Measurements from ENCODE around the gene MACF1. TPM values are rescaled to one million over a fixed set of nuclear protein-coding genes. Genes with fewer than 3 reads are reported as not detected.

Gene MACF1
- total RNA-seq, 1 experiment from 2014 or later = 190 TPM

DNA sequence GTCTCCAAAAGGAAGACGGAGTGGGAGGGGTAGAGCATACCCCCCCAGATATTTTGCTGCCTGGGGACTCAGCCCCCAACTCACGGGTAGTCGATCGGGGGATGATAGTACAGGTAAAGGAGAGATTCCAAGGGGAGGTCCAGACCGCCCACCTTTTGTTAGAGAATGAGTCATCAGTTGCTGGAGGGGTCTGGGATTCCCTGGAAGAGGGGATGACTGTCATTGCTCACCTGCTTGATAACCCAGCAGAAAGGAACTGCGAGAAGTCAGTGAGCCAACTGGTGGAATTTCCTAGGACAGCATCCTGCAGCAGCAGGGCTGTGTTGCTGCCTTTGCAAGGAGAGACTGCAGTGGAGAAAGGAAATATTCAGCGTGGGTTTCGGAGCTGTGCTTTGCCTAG lies 64.4 kb downstream of the MACF1 start:
- Histone ChIP-seq H4K91ac (ENCODE audit: insufficient read length, low read depth, low read length) (peak overlapping the region; percentile 25), H3K14ac (ENCODE audit: insufficient read depth, low read length) (peak overlapping the region; percentile 30; the same call in 1 of the 2 replicates), H2BK15ac (ENCODE audit: low read depth, low read length) (no peak overlapping the region), H3K27me3 (ENCODE audit: insufficient read depth, low read length) (no peaks in the 10 kb centered on the region), H3K4me2 (ENCODE audit: insufficient read depth, insufficient read length, low read length) (peak overlapping the region; percentile 53), H2AK5ac (ENCODE audit: insufficient read length, low read length) (no peak overlapping the region), H4K8ac (replicated peaks; ENCODE audit: insufficient read length, low read depth, low read length) (no peak overlapping the region), H4K20me1 (ENCODE audit: control insufficient read depth, insufficient read depth, insufficient read length) (no peaks in the 10 kb centered on the region), H3K23ac (ENCODE audit: insufficient read length, low read depth, low read length) (no peak overlapping the region), H2BK20ac (ENCODE audit: low read depth, low read length, poor library complexity, severe bottlenecking) (no peak overlapping the region), H3K79me1 (ENCODE audit: insufficient read depth, low read depth, low read length, poor library complexity, severe bottlenecking) (peaks cover 4% of the 10 kb centered on the region), H2AFZ (ENCODE audit: low read length) (no peak overlapping the region), H3K23me2 (ENCODE audit: insufficient read length, low read depth, low read length, poor library complexity, severe bottlenecking) (peaks cover 7% of the 10 kb centered on the region), H3K9me3 (ENCODE audit: control insufficient read depth, low read depth, low read length) (no peaks in the 10 kb centered on the region), H3K79me2 (ENCODE audit: insufficient read depth, low read length) (peaks cover 14% of the 10 kb centered on the region; the same call in 1 of the 2 replicates), H3K27ac (ENCODE audit: insufficient read length, low read depth, low read length) (peak overlapping the region; percentile 78), H3K4me1 (ENCODE audit: insufficient read depth, low read length) (peaks cover 7% of the 10 kb centered on the region; the same call in 1 of the 2 replicates), H3K4ac (ENCODE audit: low read depth, low read length) (peak overlapping the region; percentile 26; the same call in 1 of the 2 replicates), H3K9ac (ENCODE audit: extremely low read depth, insufficient read length, low read length) (no peak overlapping the region), H3K56ac (ENCODE audit: insufficient read length, low read depth, low read length) (no peak overlapping the region), H2BK12ac (ENCODE audit: insufficient read length, low read depth, low read length) (no peak overlapping the region), H3T11ph (ENCODE audit: low read length) (no peak overlapping the region), H3K18ac (ENCODE audit: insufficient read length, low read depth, low read length) (peak overlapping the region; percentile 80), H2BK5ac (ENCODE audit: insufficient read length, low read length) (no peak overlapping the region), H2BK120ac (ENCODE audit: low read depth, low read length, poor library complexity, severe bottlenecking) (no peak overlapping the region), H4K5ac (ENCODE audit: insufficient read length, low read depth, low read length) (no peak overlapping the region)
- H3K36me3 Mint-ChIP-seq (ENCODE audit: insufficient read depth in 1 of 3, low read depth in 3 of 3) = no peaks in the 10 kb centered on the region
- H3K4me1 Mint-ChIP-seq = peaks cover 57 to 59% of the 10 kb centered on the region in 2 experiments
- no peaks in the 10 kb centered on the region for H3K9me3 Mint-ChIP-seq
- peak; percentile 82 for DNase-seq
- TF ChIP-seq, protein P1, sequence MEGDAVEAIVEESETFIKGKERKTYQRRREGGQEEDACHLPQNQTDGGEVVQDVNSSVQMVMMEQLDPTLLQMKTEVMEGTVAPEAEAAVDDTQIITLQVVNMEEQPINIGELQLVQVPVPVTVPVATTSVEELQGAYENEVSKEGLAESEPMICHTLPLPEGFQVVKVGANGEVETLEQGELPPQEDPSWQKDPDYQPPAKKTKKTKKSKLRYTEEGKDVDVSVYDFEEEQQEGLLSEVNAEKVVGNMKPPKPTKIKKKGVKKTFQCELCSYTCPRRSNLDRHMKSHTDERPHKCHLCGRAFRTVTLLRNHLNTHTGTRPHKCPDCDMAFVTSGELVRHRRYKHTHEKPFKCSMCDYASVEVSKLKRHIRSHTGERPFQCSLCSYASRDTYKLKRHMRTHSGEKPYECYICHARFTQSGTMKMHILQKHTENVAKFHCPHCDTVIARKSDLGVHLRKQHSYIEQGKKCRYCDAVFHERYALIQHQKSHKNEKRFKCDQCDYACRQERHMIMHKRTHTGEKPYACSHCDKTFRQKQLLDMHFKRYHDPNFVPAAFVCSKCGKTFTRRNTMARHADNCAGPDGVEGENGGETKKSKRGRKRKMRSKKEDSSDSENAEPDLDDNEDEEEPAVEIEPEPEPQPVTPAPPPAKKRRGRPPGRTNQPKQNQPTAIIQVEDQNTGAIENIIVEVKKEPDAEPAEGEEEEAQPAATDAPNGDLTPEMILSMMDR (conservative IDR thresholded peaks at IDR 0.05) = no peak
- peak overlapping the region; percentile 44 to 74 for H3K4me3 Mint-ChIP-seq
- H3K27ac Mint-ChIP-seq = peak overlapping the region; percentile 97 to 99 (median 98)
- WGBS (ENCODE audit: extremely low coverage, insufficient read length, low lambda C conversion rate) = no CpG with 5 or more reads among the region's 8 CpGs
- no peaks in the 10 kb centered on the region for H3K27me3 Mint-ChIP-seq (ENCODE audit: low read depth)
